SU-DHL-6 (cell line): Measurements from ENCODE around the gene CNTN5.

ENCODE experiments used
- H2AFZ ChIP-seq: fragments of 200-600 bp; sonication (generic); 2 replicates; pipeline ENCODE4 v1.6.1; 2014; ENCODE audit warnings: low read depth, mild to moderate bottlenecking, moderate library complexity, mixed read lengths, antibody characterized with exemption, low read length; ENCODE audit not compliant: severe bottlenecking
- H3F3A ChIP-seq: fragments of 200-600 bp; shearing (Covaris generic); 2 replicates; pipeline ENCODE4 v1.6.0; 2016; ENCODE audit warnings: antibody characterized with exemption, mild to moderate bottlenecking; ENCODE audit not compliant: insufficient read depth
- H3K27ac ChIP-seq: fragments of 200-600 bp; sonication (generic); 2 replicates; pipeline ENCODE4 v1.5.1; 2016; ENCODE audit warnings: low read depth, mild to moderate bottlenecking, low read length, moderate library complexity, mixed read lengths
- H3K27me3 ChIP-seq: fragments of 200-600 bp; sonication (generic), shearing (Covaris generic); 2 replicates; pipeline ENCODE4 v1.6.0; 2014; ENCODE audit warnings: mild to moderate bottlenecking, low read length
- H3K36me3 ChIP-seq: fragments of 200-600 bp; sonication (generic); 2 replicates; pipeline ENCODE4 v1.6.1; 2014; ENCODE audit warnings: mild to moderate bottlenecking, low read length, mixed read lengths
- H3K4me2 ChIP-seq: fragments of 300-600, 200-600 bp; shearing (Covaris generic), sonication (generic); 2 replicates; pipeline ENCODE4 v1.6.0; 2014; ENCODE audit warnings: low read length, low read depth, mild to moderate bottlenecking; ENCODE audit not compliant: poor library complexity, severe bottlenecking
- H3K4me3 ChIP-seq: fragments of 200-600 bp; sonication (generic); 2 replicates; pipeline ENCODE4 v1.5.1; 2014; ENCODE audit warnings: antibody characterized with exemption, low read length, mild to moderate bottlenecking, mixed read lengths; ENCODE audit not compliant: insufficient read depth, poor library complexity, severe bottlenecking
- H3K79me2 ChIP-seq: fragments of 200-600 bp; sonication (generic); 2 replicates; pipeline ENCODE4 v1.6.1; 2014; ENCODE audit warnings: mild to moderate bottlenecking, low read length, moderate library complexity; ENCODE audit not compliant: insufficient read depth
- H3K9ac ChIP-seq: fragments of 200-600 bp; sonication (generic); 2 replicates; pipeline ENCODE4 v1.7.0; 2014; ENCODE audit warnings: mild to moderate bottlenecking, low read length
- H3K9me2 ChIP-seq: fragments of 200-600 bp; sonication (generic); replicated peaks from 2 replicates; pipeline ENCODE4 v1.6.1; 2014; ENCODE audit warnings: low read length; ENCODE audit not compliant: insufficient read depth
- H3K9me3 ChIP-seq: fragments of 200-600 bp; sonication (generic); 2 replicates; pipeline ENCODE4 v1.6.1; 2014; ENCODE audit warnings: low read length, mixed read lengths; ENCODE audit not compliant: insufficient read depth
- H4K20me1 ChIP-seq: fragments of 200-600 bp; sonication (generic); 2 replicates; pipeline ENCODE4 v1.6.1; 2014; ENCODE audit warnings: low read depth, mild to moderate bottlenecking, antibody characterized with exemption, low read length, moderate library complexity, mixed read lengths
- CTCF ChIP-seq: fragments of 200-600 bp; sonication (generic); IDR thresholded peaks from one replicate; pipeline ENCODE4 v1.5.1; 2017; ENCODE audit warnings: antibody characterized with exemption, mild to moderate bottlenecking, low read length, moderate library complexity; ENCODE audit not compliant: insufficient read depth, poor library complexity, severe bottlenecking
- EZH2phosphoT487 ChIP-seq: fragments of 200-600 bp; sonication (generic), shearing (Covaris generic); conservative IDR thresholded peaks from 2 replicates; pipeline ENCODE4 v1.6.1; 2018; ENCODE audit warnings: mild to moderate bottlenecking, antibody characterized with exemption, low read length, moderate library complexity, mixed read lengths

Gene CNTN5

DNA sequence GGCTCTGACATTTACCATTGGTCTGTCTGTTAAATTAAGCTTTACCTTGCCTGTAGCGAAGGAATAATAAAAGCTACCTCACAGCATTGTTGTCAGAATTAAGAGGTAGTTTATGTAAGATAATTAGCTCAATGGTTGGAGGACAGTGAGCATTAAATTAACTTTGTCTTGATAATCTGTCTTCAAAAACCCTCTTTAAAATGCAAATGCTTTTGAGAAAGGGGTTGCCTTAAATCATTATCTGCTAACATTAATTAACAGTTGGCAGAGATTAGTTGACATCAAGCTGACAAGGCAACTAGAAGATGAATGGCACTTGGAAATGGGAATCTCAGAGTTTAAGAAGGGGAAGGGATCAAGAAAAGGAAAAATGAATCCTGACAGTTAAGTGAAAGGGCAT lies 905.2 kb downstream of the CNTN5 start:
- H3K27me3 ChIP-seq = no peaks in the 10 kb centered on the region
- no peaks in the 10 kb centered on the region; the same call in 1 of the 2 replicates for H3K36me3 ChIP-seq
- H3K27ac ChIP-seq = no peak overlapping the region
- no peaks in the 10 kb centered on the region for H3K9me2 ChIP-seq
- TF ChIP-seq CTCF (no peak), EZH2phosphoT487 (no peak)
- H3F3A ChIP-seq = no peaks in the 10 kb centered on the region
- no peaks in the 10 kb centered on the region for H4K20me1 ChIP-seq
- no peak overlapping the region for H3K4me3 ChIP-seq
- no peak overlapping the region for H2AFZ ChIP-seq
- no peaks in the 10 kb centered on the region for H3K9me3 ChIP-seq
- no peaks in the 10 kb centered on the region for H3K79me2 ChIP-seq
- H3K4me2 ChIP-seq = no peak overlapping the region
- no peak overlapping the region for H3K9ac ChIP-seq

DNA sequence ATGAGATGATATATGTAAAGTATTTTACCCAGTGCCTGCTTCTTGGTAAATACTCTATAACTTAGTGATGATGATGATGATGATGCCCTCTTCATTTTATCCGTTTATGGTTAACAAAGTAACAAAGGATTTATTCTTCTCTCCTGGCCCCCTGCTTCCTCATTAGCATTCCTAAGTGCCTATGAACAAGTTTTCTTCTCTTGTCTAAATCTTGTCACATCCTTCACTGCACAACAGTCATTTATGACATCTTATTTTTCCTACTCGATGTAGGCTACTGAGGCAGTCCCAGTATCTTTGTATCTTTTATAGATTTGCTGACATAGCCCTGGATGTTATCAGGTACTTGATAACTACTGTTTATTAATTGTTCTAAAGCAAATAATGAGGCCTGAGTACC lies 911.9 kb downstream of the CNTN5 start:
- Histone ChIP-seq H3K27ac (no peak overlapping the region), H3K9ac (no peak overlapping the region), H4K20me1 (no peaks in the 10 kb centered on the region), H3K9me3 (no peaks in the 10 kb centered on the region), H2AFZ (no peak overlapping the region), H3K36me3 (no peaks in the 10 kb centered on the region), H3K4me2 (no peak overlapping the region), H3F3A (no peaks in the 10 kb centered on the region), H3K9me2 (no peaks in the 10 kb centered on the region), H3K27me3 (no peaks in the 10 kb centered on the region), H3K79me2 (no peaks in the 10 kb centered on the region), H3K4me3 (no peak overlapping the region)
- TF ChIP-seq EZH2phosphoT487 = no peak
- TF ChIP-seq CTCF = no peak

- no peaks in the 10 kb centered on the region for H3K79me2 ChIP-seq
Measured at GRCh38 chr11:99934008-99934407, 913.3 kb downstream of the CNTN5 start.

More at GRCh38 chr11:99934008-99934407, 913.3 kb downstream of the CNTN5 start:
- Histone ChIP-seq H3K9me2 (no peaks in the 10 kb centered on the region), H2AFZ (no peak overlapping the region), H3F3A (no peaks in the 10 kb centered on the region), H3K27ac (no peak overlapping the region), H3K36me3 (no peaks in the 10 kb centered on the region), H3K9ac (no peak overlapping the region), H3K4me3 (no peak overlapping the region), H4K20me1 (no peaks in the 10 kb centered on the region), H3K4me2 (no peak overlapping the region), H3K9me3 (no peaks in the 10 kb centered on the region), H3K27me3 (no peaks in the 10 kb centered on the region)
- TF ChIP-seq CTCF (no peak), EZH2phosphoT487 (no peak)
